ENCODE results near the gene SUPT20HL2. TPM values are rescaled to one million over a fixed set of nuclear protein-coding genes. Genes with fewer than 3 reads are reported as not detected.

Gene SUPT20HL2
- not detected in 2 replicates for total RNA-seq (2013; cell fraction: nucleolus; rRNA removed)
- not detected in 2 replicates for total RNA-seq (2014; rRNA removed)
- total RNA-seq (2014; rRNA removed; fragmentation: Illumina TruSeq; extraction: Trizol): not detected in 2 replicates
- not detected in 2 replicates for total RNA-seq (2021)
- polyA plus RNA-seq (2011; ENCODE audit: low read depth): not detected
- not detected in 2 replicates for polyA plus RNA-seq (2011; rRNA removed)
- polyA plus RNA-seq (2011; cell fraction: cytosol; rRNA removed): not detected in 2 replicates
- polyA plus RNA-seq (2011; cell fraction: nucleus; rRNA removed): not detected in 2 replicates
- polyA plus RNA-seq (2012): not detected in 2 replicates
- not detected in 2 replicates for polyA plus RNA-seq (2014; fragmentation: Illumina TruSeq; extraction: Trizol)
- polyA plus RNA-seq (2014; fragmentation: Nextera tagmentation; extraction: Ambion mirVana): not detected
- polyA plus RNA-seq (2014; rRNA removed): not detected in 2 replicates
- polyA plus RNA-seq (2016; fragmentation: Nextera tagmentation; extraction: Ambion mirVana): not detected
- not detected in 2 replicates for polyA minus RNA-seq (2011; rRNA and poly(A)+ RNA removed)
- polyA minus RNA-seq (2011; cell fraction: cytosol; rRNA and poly(A)+ RNA removed): not detected in 2 replicates
- not detected in 2 replicates for polyA minus RNA-seq (2011; cell fraction: nucleus; rRNA and poly(A)+ RNA removed)
- not detected for Bru-seq, nascent RNA
- not detected for BruChase-seq, experiment 1, labeled RNA remaining after a 6-hour chase
- not detected for BruChase-seq, experiment 2, labeled RNA remaining after a 2-hour chase
- long read RNA-seq, experiment 1: 0 reads
- long read RNA-seq, experiment 2: 0 reads

- no peak within 1 kb of the TSS for H3K4me3 ChIP-seq
- WGBS (ENCODE audit: insufficient coverage, insufficient replicate concordance, low lambda C conversion rate, missing lambda C conversion rate): 82% methylated on average over 32 of the region's 39 CpGs
- no peaks in the 10 kb centered on the region for H3K9me3 ChIP-seq (replicated peaks; ENCODE audit: control insufficient read depth, insufficient read depth, low read length)
- no peaks in the 10 kb centered on the region for H4K20me1 ChIP-seq (ENCODE audit: control insufficient read depth, insufficient read depth)
- H3K4me2 ChIP-seq (ENCODE audit: control insufficient read depth, insufficient read depth): no peak within 1 kb of the TSS
- FAIRE-seq: no peak
- H2AFZ ChIP-seq (ENCODE audit: control insufficient read depth, low read depth, low read length): no peak within 1 kb of the TSS
- in situ Hi-C loops (cut with MboI): no loop called here
- ChIA-PET SMC1A (ENCODE audit: uncharacterized antibody, unreplicated experiment) (no interaction called here), CTCF (no interaction called here), POLR2A (no interaction called here), RAD21 (ENCODE audit: unreplicated experiment) (no interaction called here)
- intact Hi-C loops (cut with micrococcal nuclease; ENCODE audit: unreplicated experiment): no loop called here
- H3K27me3 ChIP-seq (replicated peaks in 1 of 2; ENCODE audit: control insufficient read depth in 2 of 2, insufficient read depth in 2 of 2, low read length in 1 of 2): no peaks in the 10 kb centered on the region; a peak in 1 of 4 replicates
- no peak for ATAC-seq
- no peaks in the 10 kb centered on the region for H3K4me1 ChIP-seq (ENCODE audit: control insufficient read depth, insufficient read depth, low read length)
- DNase-seq (ENCODE audit: low read depth, low spot score): no peak
- no peaks in the 10 kb centered on the region for H3K36me3 ChIP-seq (ENCODE audit: control insufficient read depth in 2 of 2, insufficient read depth in 2 of 2, low read length in 1 of 2)
- H3K79me2 ChIP-seq (ENCODE audit: control insufficient read depth, insufficient read depth, low read length): no peaks in the 10 kb centered on the region
- no peak within 1 kb of the TSS for H3K27ac ChIP-seq (ENCODE audit: control insufficient read depth, insufficient read depth)
- H3K9ac ChIP-seq (ENCODE audit: control insufficient read depth, insufficient read depth, low read length): no peak within 1 kb of the TSS
- no TSS peak for BruUV-seq (replicated peaks)
- no peak for TF ChIP-seq TARDBP (IDR thresholded peaks at IDR 0.05; ENCODE audit: borderline replicate concordance)
- no peak for TF ChIP-seq SMARCA5 (IDR thresholded peaks at IDR 0.05)
- no peak for TF ChIP-seq SMAD1 (IDR thresholded peaks at IDR 0.05; ENCODE audit: low read depth, partially characterized antibody)
- TF ChIP-seq HSF1 (IDR thresholded peaks at IDR 0.05; ENCODE audit: low read depth, low read length): no peak
- no peak for TF ChIP-seq RAD21 (IDR thresholded peaks at IDR 0.05; ENCODE audit: insufficient read depth, low read depth, low read length)
- TF ChIP-seq IRF4 (IDR thresholded peaks at IDR 0.05; ENCODE audit: low read depth, low read length): no peak
- TF ChIP-seq GATAD2B (conservative IDR thresholded peaks at IDR 0.05; ENCODE audit: low read depth): no peak
- no peak for TF ChIP-seq BMI1 (IDR thresholded peaks at IDR 0.05; ENCODE audit: borderline replicate concordance)
- no peak for TF ChIP-seq YY1 (IDR thresholded peaks at IDR 0.05; ENCODE audit: low read depth, low read length)
- TF ChIP-seq SIX5 (IDR thresholded peaks at IDR 0.05; ENCODE audit: low read depth, low read length, severe bottlenecking): no peak
- no peak for TF ChIP-seq MYC (IDR thresholded peaks at IDR 0.05; ENCODE audit: insufficient read depth, insufficient read length, insufficient replicate concordance, low read length, severe bottlenecking)
- no peak for TF ChIP-seq ZNF24 (IDR thresholded peaks at IDR 0.05)
- TF ChIP-seq EZH2 (IDR thresholded peaks at IDR 0.05; ENCODE audit: borderline replicate concordance, control insufficient read depth, low read depth, low read length): no peak
- no peak for TF ChIP-seq RELA (IDR thresholded peaks at IDR 0.05; ENCODE audit: borderline replicate concordance, partially characterized antibody)
- TF ChIP-seq IKZF1 (conservative IDR thresholded peaks at IDR 0.05): no peak
- TF ChIP-seq SRF (IDR thresholded peaks at IDR 0.05; ENCODE audit: low read depth in 2 of 2, low read length in 2 of 2): no peak
- TF ChIP-seq WRNIP1 (IDR thresholded peaks at IDR 0.05; ENCODE audit: borderline replicate concordance, low read depth, low read length): no peak
These were observed at the start of gene SUPT20HL2 for GRCh38 chrX:24314019-24314635. Gene SUPT20HL2, minus strand, starts transcription at chrX:24314069. Its CDS starts 754 bp downstream, at chrX:24313315.
